Loucy (cell line): ENCODE results near the gene CPED1.
"Not testable (repeated sequence)": the region's sequence is repeated elsewhere in the genome, so short reads cannot be mapped to it uniquely, and the experiment has no call there.

Source experiments
- CTCF ChIP-seq: fragments of 200-600 bp; sonication (generic); conservative IDR thresholded peaks from 2 replicates; pipeline ENCODE4 v1.5.1; 2014; ENCODE audit warnings: mild to moderate bottlenecking, antibody characterized with exemption, low read length
- EZH2phosphoT487 ChIP-seq: fragments of 200-600 bp; IDR thresholded peaks from 2 replicates; pipeline ENCODE4 v1.6.1; 2018; ENCODE audit warnings: antibody characterized with exemption, mild to moderate bottlenecking, moderate library complexity, borderline replicate concordance

GRCh38 chr7:120983592-120983991 lies 4.9 kb upstream of the CPED1 start:
- TF ChIP-seq CTCF, EZH2phosphoT487: not testable (repeated sequence)
